DND-41 (cell line): ENCODE results near the gene RND1.

ENCODE experiments used
- ATAC-seq: fragments of 200-7000 bp; cut with Tn5 transposase; 3 replicates; pipeline ENCODE4 v1.9.1; 2021; ENCODE audit warnings: low read depth; ENCODE audit not compliant: insufficient read depth
- DNase-seq: peaks from one replicate; pipeline ENCODE4 v3.0.0-alpha.2; 2020
- H2AFZ ChIP-seq: 2 replicates; pipeline ENCODE4 v1.6.0; 2012; ENCODE audit warnings: low read depth, low read length
- H3K27ac ChIP-seq: 2 replicates; pipeline ENCODE4 v1.5.1; 2012; ENCODE audit warnings: low read length, inconsistent platforms
- H3K27me3 ChIP-seq: fragments of 200-600 bp; sonication (generic); 2 replicates; pipeline ENCODE4 v1.6.0; 2012; ENCODE audit warnings: low read length, mild to moderate bottlenecking, inconsistent platforms; ENCODE audit not compliant: insufficient read depth, poor library complexity
- H3K36me3 ChIP-seq: 2 replicates; pipeline ENCODE4 v1.5.1; 2012; ENCODE audit warnings: low read length, inconsistent platforms; ENCODE audit not compliant: insufficient read depth
- H3K4me1 ChIP-seq: 2 replicates; pipeline ENCODE4 v1.5.1; 2012; ENCODE audit warnings: mild to moderate bottlenecking, low read length; ENCODE audit not compliant: insufficient read depth
- H3K4me2 ChIP-seq: 2 replicates; pipeline ENCODE4 v1.6.0; 2012; ENCODE audit warnings: mild to moderate bottlenecking, moderate library complexity, low read length, inconsistent platforms; ENCODE audit not compliant: insufficient read depth
- H3K4me3 ChIP-seq, 2 experiments: fragments of 200-600 bp in 1 of 2; shearing (Covaris generic) in 1 of 2; 2 replicates each; pipeline ENCODE4 v1.5.1; 2012 to 2016; ENCODE audit warnings: inconsistent platforms in 2 of 2, low read length in 2 of 2, mild to moderate bottlenecking in 2 of 2, low read depth in 1 of 2, moderate library complexity in 1 of 2
- H3K79me2 ChIP-seq: 2 replicates; pipeline ENCODE4 v1.6.0; 2012; ENCODE audit warnings: low read length, inconsistent platforms; ENCODE audit not compliant: insufficient read depth
- H3K9ac ChIP-seq: 2 replicates; pipeline ENCODE4 v1.6.0; 2012; ENCODE audit warnings: low read depth, mild to moderate bottlenecking, inconsistent platforms, low read length, moderate library complexity
- H3K9me3 ChIP-seq: 2 replicates; pipeline ENCODE4 v1.5.1; 2012; ENCODE audit warnings: low read length, moderate library complexity, mild to moderate bottlenecking, inconsistent platforms; ENCODE audit not compliant: insufficient read depth, severe bottlenecking
- H4K20me1 ChIP-seq: 2 replicates; pipeline ENCODE4 v1.6.0; 2012; ENCODE audit warnings: low read length; ENCODE audit not compliant: insufficient read depth
- EZH2 ChIP-seq: IDR thresholded peaks from 3 replicates; pipeline ENCODE4 v1.6.1; 2012; ENCODE audit warnings: borderline replicate concordance, low read depth, mild to moderate bottlenecking, moderate library complexity, low read length, inconsistent platforms; ENCODE audit not compliant: severe bottlenecking
- TF ChIP-seq, protein P1 (sequence below): IDR thresholded peaks from 2 replicates; pipeline ENCODE4 v1.5.1; 2012; ENCODE audit warnings: borderline replicate concordance, low read length, moderate library complexity, mild to moderate bottlenecking; ENCODE audit not compliant: poor library complexity, severe bottlenecking; ENCODE audit errors: extremely low read depth

The RND1 gene

DNA sequence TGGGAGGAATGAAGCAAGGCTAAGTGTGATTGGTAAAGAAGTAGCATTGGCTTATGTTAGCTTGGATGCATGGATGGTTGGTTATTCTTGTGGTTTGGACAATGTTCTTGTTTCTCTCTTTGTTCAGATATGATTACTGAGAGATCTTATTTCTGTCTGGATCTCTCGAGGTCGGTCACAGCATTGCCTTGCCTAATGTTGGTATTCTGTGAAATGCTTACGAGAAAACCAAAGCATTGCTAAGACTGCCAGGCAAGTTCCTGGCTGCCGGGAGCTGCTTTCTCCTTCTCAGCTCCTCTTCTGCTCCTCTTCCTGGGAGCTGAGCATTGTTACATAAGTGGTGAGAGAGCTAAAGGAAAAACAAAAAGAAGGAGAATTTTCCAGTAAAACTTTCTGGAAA is 7.4 kb upstream of the RND1 start:
- ATAC-seq = no peak
- H3K79me2 ChIP-seq = no peaks in the 10 kb centered on the region

DNA sequence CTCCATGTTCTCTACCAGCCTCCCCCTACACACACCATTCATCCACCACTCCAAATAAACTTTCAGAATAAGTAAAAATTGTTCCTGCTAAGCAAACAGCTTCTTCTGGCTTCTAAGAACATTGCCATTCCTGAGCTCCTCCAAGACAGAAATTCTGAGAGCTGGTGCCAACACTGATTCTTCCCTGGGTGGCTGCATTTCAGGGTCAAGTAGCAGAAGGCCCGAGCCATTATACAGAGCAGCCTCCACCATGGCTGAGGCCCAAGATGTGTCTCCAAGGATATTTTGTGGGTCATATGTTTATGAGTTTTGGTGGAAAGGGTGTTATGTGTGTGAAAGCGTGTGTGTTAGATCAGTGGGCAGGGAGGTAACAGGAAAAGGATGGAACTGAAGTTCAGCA is 3.5 kb upstream of the RND1 start:
- H3K9me3 ChIP-seq = no peaks in the 10 kb centered on the region
- H2AFZ ChIP-seq = no peak overlapping the region
- no peaks in the 10 kb centered on the region for H3K36me3 ChIP-seq
- H3K27ac ChIP-seq = no peak overlapping the region
- H3K9ac ChIP-seq = no peak overlapping the region
- H3K27me3 ChIP-seq = peaks cover 9% of the 10 kb centered on the region
- ATAC-seq (no peak), DNase-seq (no peak)
- no peak overlapping the region for H3K4me3 ChIP-seq
- peaks cover 20% of the 10 kb centered on the region for H3K4me1 ChIP-seq
- no peaks in the 10 kb centered on the region for H3K79me2 ChIP-seq
- H3K4me2 ChIP-seq = no peak overlapping the region
- H4K20me1 ChIP-seq = no peaks in the 10 kb centered on the region
- TF ChIP-seq EZH2 = no peak
- TF ChIP-seq, protein P1, sequence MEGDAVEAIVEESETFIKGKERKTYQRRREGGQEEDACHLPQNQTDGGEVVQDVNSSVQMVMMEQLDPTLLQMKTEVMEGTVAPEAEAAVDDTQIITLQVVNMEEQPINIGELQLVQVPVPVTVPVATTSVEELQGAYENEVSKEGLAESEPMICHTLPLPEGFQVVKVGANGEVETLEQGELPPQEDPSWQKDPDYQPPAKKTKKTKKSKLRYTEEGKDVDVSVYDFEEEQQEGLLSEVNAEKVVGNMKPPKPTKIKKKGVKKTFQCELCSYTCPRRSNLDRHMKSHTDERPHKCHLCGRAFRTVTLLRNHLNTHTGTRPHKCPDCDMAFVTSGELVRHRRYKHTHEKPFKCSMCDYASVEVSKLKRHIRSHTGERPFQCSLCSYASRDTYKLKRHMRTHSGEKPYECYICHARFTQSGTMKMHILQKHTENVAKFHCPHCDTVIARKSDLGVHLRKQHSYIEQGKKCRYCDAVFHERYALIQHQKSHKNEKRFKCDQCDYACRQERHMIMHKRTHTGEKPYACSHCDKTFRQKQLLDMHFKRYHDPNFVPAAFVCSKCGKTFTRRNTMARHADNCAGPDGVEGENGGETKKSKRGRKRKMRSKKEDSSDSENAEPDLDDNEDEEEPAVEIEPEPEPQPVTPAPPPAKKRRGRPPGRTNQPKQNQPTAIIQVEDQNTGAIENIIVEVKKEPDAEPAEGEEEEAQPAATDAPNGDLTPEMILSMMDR = no peak

More for the DNA sequence above, 7.4 kb upstream of the RND1 start:
- H3K4me2 ChIP-seq = no peak overlapping the region
- DNase-seq = no peak
- H3K27ac ChIP-seq = no peak overlapping the region
- no peaks in the 10 kb centered on the region for H3K27me3 ChIP-seq
- H3K36me3 ChIP-seq = no peaks in the 10 kb centered on the region
- H3K9me3 ChIP-seq = no peaks in the 10 kb centered on the region
- no peaks in the 10 kb centered on the region for H3K4me1 ChIP-seq
- TF ChIP-seq, protein P1 = no peak
- TF ChIP-seq EZH2 = no peak
- H3K9ac ChIP-seq = no peak overlapping the region
- H4K20me1 ChIP-seq = no peaks in the 10 kb centered on the region
- no peak overlapping the region for H2AFZ ChIP-seq
- no peak overlapping the region for H3K4me3 ChIP-seq

DNA sequence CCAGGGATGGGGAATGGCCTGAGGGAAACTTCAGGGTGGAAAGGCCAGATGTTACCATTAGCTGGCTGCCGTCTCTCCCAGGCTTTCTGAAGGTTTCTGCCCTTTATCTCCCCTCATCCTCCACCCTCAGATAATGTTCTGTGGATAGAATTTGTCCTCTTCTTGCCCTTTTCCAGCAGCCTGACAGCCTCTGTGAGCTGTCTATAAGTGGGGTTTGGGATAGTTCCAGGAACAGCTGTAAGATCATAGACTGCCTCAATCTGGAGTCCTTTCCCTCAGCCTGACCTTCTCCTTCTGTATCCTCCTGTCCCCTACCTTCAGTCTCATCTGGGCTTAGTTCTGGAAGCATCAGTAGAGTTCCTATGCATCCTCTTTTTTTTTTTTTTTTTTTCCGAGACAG is 2.8 kb upstream of the RND1 start:
- H3K27ac ChIP-seq = no peak overlapping the region
- H3K4me1 ChIP-seq = peaks cover 20% of the 10 kb centered on the region
- no peak overlapping the region for H3K9ac ChIP-seq
- DNase-seq (no peak), ATAC-seq (no peak)
- TF ChIP-seq EZH2 = no peak
- TF ChIP-seq, protein P1 = no peak
- no peaks in the 10 kb centered on the region for H3K9me3 ChIP-seq
- no peak overlapping the region for H3K4me2 ChIP-seq
- peaks cover 9% of the 10 kb centered on the region for H3K27me3 ChIP-seq
- H3K36me3 ChIP-seq = no peaks in the 10 kb centered on the region
- no peak overlapping the region for H3K4me3 ChIP-seq
- H3K79me2 ChIP-seq = no peaks in the 10 kb centered on the region
- no peaks in the 10 kb centered on the region for H4K20me1 ChIP-seq
- no peak overlapping the region for H2AFZ ChIP-seq

DNA sequence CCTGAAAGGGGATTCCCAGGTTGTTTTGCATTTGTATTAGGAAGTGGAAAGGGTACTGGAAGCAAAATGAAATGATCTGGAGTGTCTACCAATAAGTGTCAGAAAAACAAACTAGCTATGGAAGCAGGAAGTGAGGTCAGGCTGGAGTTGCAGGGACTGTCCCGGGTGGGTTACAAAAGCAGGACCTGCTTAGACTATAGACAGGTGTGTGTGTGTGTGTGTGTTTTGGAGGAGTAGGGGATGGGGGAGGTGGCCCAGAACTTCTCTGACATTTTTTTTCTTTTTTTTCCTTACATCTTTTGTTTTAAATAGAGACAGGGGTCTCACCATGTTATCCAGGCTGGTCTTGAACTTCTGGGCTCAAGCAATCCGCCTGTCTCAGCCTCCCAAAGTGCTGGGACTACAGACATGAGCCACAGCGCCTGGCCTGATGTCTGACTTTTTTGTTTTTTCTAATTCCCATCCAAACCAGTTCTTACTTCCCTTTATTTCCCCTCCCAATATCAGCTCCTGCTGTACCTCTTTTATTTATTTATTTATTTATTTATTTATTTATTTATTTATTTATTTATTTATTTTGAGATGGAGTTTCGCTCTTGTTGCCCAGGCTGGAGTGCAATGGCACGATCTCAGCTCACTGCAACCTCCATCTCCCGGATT is 512 bp upstream of the RND1 start:
- DNase-seq = no peak
- ATAC-seq = peak; percentile 63

More for the DNA sequence above, 512 bp upstream of the RND1 start:
- Histone ChIP-seq H3K4me1 (peaks cover 20% of the 10 kb centered on the region), H3K36me3 (no peaks in the 10 kb centered on the region), H3K9me3 (no peaks in the 10 kb centered on the region), H3K4me3 (peak overlapping the region; percentile 1 to 67; a peak in 3 of 4 replicates), H3K4me2 (peak overlapping the region; percentile 86), H2AFZ (peak overlapping the region; percentile 68), H3K79me2 (no peaks in the 10 kb centered on the region), H3K27ac (peak overlapping the region; percentile 48), H4K20me1 (no peaks in the 10 kb centered on the region), H3K27me3 (peaks cover 9% of the 10 kb centered on the region), H3K9ac (peak overlapping the region; percentile 58)
- no peak for TF ChIP-seq EZH2
- TF ChIP-seq, protein P1 = no peak
